Right ventricle myocardium superior (tissue), 1 donor: Measurements from ENCODE around the gene MARCHF10. TPM values are rescaled to one million over a fixed set of nuclear protein-coding genes. Genes with fewer than 3 reads are reported as not detected.
"Not testable (repeated sequence)": the region's sequence is repeated elsewhere in the genome, so short reads cannot be mapped to it uniquely, and the experiment has no call there.

ENCODE experiments used
- ATAC-seq: fragments of 200-7000 bp; cut with Tn5 transposase; one replicate; pipeline ENCODE4 v1.9.1; 2020; ENCODE audit warnings: mild to moderate bottlenecking; ENCODE audit not compliant: poor library complexity
- DNase-seq: peaks from one replicate; pipeline ENCODE4 v3.0.0-alpha.2; 2020
- intact Hi-C: fragments of 100-400 bp; cut with DNase I; formaldehyde crosslinking; loops from one replicate; pipeline ENCODE4 v1.11.2; 2022
- total RNA-seq: library from RNA; stranded (reverse); fragmentation: NEBNext Ultra II Directional; extraction: Animal tissue kit (Norgen Biotek cat#: 25700); gene quantifications from one replicate; pipeline ENCODE4 v1.2.1, GENCODE V29; 2021
- donor health status: DM: no; HTN: yes; CAD: no; lungs with severe emphysema.

Gene MARCHF10
- total RNA-seq, 1 donor from 2014 or later: not detected

GRCh38 chr17:62794666-62794971 lies 13.5 kb downstream of the MARCHF10 start:
- ATAC-seq (no peak), DNase-seq (no peak)
- intact Hi-C loops: no loop called here

- intact Hi-C loops: no loop called here
- DNase-seq (no peak), ATAC-seq (no peak)
Observed at GRCh38 chr17:62793919-62794665, 14.0 kb downstream of the MARCHF10 start.

GRCh38 chr17:62792447-62792800 lies 15.7 kb downstream of the MARCHF10 start:
- DNase-seq (no peak), ATAC-seq (no peak)
- intact Hi-C loops: no loop called here

GRCh38 chr17:62791767-62792446 lies 16.2 kb downstream of the MARCHF10 start:
- DNase-seq (no peak), ATAC-seq (no peak)
- intact Hi-C loops: no loop called here

- intact Hi-C loops: no loop called here
- ATAC-seq: no peak
- DNase-seq: no peak
Observed at GRCh38 chr17:62791235-62791734, 16.8 kb downstream of the MARCHF10 start.

- ATAC-seq: no peak
- intact Hi-C loops: no loop called here
- no peak for DNase-seq
Observed at GRCh38 chr17:62790564-62790986, 17.5 kb downstream of the MARCHF10 start.

- intact Hi-C loops: no loop called here
Observed at GRCh38 chr17:62787366-62787765, 20.7 kb downstream of the MARCHF10 start.

DNA sequence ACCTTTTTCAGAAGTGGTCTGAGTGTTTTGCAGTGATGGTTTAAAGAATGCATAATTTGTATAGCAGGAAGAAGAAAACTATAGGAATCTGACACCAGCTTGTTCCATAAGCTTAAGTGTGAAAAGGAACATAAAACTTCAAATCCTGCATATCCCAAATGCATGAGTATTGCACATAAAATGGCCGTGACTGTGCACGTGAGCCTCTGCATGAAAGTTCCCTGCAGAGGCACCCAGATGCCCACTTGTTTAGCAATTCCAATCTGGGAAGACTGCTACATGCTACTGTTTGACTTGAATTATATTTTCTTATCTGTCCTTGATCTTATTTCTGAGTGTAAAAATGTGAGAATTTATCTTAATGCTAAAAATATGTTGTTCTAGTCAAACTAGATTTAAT lies 21.5 kb downstream of the MARCHF10 start:
- intact Hi-C loops: no loop called here
- no peak for DNase-seq
- ATAC-seq: no peak

More at GRCh38 chr17:62787366-62787765, 20.7 kb downstream of the MARCHF10 start:
- DNase-seq (no peak), ATAC-seq (no peak)

DNA sequence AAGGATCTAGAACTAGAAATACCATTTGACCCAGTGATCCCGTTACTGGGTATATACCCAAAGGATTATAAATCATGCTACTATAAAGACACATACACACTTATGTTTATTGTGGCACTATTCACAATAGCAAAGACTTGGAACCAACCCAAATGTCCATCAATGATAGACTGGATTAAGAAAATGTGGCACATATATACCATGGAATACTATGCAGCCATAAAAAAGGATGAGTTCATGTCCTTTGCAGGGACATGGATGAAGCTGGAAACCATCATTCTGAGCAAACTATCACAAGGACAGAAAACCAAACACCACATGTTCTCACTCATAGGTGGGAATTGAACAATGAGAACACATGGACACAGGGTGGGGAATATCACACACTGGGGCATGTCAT lies 22.1 kb downstream of the MARCHF10 start:
- DNase-seq, intact Hi-C loops, ATAC-seq: not testable (repeated sequence)

DNA sequence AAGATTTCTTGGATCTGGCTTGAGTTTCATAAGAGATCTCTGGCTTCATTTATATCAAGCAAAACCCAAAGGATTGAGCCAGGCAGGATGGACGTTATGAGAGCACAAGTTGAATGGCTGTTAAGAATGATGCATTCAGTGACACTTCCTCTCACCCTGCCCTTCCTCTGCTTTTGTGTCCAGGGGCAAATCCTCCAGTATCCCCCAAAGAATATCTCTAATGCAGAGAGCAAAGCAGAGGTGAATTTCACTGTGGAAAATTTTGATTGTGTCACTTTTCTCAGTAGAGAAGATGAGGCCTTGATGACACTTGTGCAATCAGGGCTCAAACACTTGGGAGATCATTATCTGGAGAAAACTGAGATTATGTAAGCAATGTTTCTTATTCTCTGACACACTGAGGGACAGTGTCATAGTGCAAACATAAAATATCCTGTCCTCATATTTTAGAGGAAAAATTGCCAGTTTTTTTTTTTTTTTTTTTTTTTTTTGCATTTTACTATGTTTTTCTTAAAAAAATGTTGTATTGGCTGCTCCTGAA lies 25.3 kb downstream of the MARCHF10 start:
- no peak for DNase-seq
- no peak for ATAC-seq
- intact Hi-C loops: no loop called here

DNA sequence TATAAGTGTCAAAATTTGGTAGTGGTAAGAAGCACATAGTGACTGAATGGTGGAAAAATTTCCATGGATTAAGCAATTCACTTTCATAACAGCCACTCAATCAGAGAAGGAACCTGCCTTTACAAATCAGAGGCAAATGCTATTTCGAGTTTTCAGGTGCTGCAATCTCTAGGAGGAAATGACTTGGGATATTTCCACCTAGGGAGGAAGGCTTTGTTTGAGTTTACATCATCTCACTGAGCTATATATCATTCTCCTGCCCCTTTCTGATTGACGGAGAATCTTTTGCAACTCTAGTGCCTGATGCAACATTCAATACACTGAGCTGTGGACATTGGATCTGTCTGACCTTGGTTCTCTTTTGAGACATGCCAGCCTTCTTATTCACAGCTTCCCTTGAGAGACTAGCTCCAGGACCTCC lies 26.3 kb downstream of the MARCHF10 start:
- intact Hi-C loops: no loop called here
- DNase-seq: no peak
- no peak for ATAC-seq

DNA sequence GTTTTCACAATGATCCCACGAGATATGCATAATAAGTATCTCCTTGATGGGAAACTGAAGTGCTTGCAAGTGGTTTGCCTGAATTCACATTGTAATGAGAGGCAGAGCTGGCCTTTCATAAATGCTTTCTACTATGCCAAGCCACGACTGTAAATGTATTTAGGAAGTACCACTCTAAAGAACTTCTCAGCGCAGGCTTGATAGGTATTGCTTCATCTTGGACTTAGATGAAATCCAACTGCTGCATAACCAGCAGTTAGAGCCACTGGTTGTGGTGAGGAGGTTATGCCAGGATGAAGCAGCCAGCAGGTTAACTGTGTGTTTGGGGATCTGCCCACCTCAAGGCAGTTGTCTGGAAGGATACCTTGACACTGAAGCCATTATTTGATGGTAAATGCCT lies 26.8 kb downstream of the MARCHF10 start:
- intact Hi-C loops: no loop called here
- ATAC-seq (no peak), DNase-seq (no peak)

DNA sequence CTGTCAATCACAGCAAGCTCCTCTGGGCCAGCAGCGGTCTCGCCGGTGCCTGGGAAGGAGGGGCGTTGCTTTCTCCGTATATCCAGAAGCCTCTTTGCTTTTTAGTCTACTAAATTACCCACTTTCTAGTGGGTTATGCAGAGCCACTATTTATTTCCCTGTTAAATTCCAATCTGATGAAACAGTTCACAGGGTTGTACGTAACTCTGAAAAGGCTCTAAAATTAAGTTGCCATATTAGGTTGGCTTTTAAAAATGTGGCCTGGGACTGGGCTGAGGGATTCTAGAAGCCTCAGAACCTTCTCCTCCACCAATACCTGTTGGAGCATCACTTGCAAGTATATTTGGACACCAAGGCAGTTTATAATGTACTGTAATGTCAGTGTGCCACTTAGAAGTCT lies 27.2 kb downstream of the MARCHF10 start:
- DNase-seq (no peak), ATAC-seq (no peak)
- intact Hi-C loops: no loop called here

GRCh38 chr17:62780269-62780668 lies 27.8 kb downstream of the MARCHF10 start:
- ATAC-seq (peak; percentile 53), DNase-seq (peak; percentile 44)
- intact Hi-C loops: no loop called here

GRCh38 chr17:62778990-62779681 lies 29.0 kb downstream of the MARCHF10 start:
- intact Hi-C loops: no loop called here
- ATAC-seq (no peak), DNase-seq (no peak)

- intact Hi-C loops: no loop called here
- DNase-seq (no peak), ATAC-seq (no peak)
Observed at GRCh38 chr17:62775876-62776275, 32.2 kb downstream of the MARCHF10 start.

DNA sequence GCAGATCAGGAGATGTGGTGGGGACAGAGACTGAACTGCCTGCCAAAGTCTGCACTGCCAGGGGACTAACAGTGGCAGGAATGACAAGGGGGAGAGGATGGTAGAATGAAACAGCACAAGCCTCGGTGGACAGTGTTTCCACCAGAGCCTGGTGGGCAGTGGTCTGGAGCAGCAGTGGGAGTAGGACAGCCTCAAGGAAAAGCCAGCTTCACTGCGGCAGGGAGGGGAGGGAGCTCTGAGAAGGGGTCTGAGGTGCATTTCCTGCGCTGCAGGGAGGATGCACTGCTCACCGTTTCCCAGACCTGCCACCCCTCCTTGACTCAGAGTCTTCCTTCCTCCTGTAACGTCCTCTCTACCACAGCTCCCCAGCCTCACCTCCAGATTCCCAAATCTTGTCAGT lies 33.8 kb downstream of the MARCHF10 start:
- DNase-seq: no peak
- intact Hi-C loops: no loop called here
- no peak for ATAC-seq

DNA sequence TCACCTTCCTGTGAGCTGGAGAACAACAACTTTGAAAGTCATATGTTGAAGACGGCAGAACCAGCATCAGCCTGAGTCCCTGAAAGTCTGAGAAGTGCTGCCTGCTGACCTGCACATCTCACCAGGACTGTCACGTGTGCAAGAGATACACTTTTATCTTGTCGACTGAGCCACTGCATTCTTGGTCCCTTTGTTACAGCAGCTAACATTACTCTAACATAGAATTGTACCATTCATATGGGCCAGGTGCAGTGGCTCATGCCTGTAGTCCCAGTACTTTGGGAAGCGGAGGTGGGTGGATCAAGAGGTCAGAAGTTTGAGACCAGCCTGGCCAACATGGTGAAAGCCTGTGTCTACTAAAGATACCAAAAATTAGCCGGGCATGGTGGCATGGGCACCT lies 40.1 kb downstream of the MARCHF10 start:
- DNase-seq (no peak), ATAC-seq (no peak)
- intact Hi-C loops: no loop called here

- no peak for ATAC-seq
- no peak for DNase-seq
- intact Hi-C loops: no loop called here
Observed at GRCh38 chr17:62765351-62765750, 42.8 kb downstream of the MARCHF10 start.
